Measurements from ENCODE around the gene TMEM38B.
"Not testable (repeated sequence)": the region's sequence is repeated elsewhere in the genome, so short reads cannot be mapped to it uniquely, and the experiment has no call there.

GRCh38 chr9:105786796-105787195, 92.5 kb downstream of the TMEM38B start:
- TF ChIP-seq EZH2 (IDR thresholded peaks at IDR 0.05); POLR2AphosphoS5 (IDR thresholded peaks at IDR 0.05; ENCODE audit: borderline replicate concordance, low read depth, low read length); FOXP2 (optimal IDR thresholded peaks at IDR 0.05; ENCODE audit: control extremely low read depth, extremely low read length, insufficient read depth): not testable (repeated sequence)
